ENCODE results near the gene RBP2. TPM values are rescaled to one million over a fixed set of nuclear protein-coding genes. Genes with fewer than 3 reads are reported as not detected.

The RBP2 gene
- total and polyA plus RNA-seq, 8 donors, result 2.9 to 52.7 TPM; not detected in 6

- TF ChIP-seq, protein P1, sequence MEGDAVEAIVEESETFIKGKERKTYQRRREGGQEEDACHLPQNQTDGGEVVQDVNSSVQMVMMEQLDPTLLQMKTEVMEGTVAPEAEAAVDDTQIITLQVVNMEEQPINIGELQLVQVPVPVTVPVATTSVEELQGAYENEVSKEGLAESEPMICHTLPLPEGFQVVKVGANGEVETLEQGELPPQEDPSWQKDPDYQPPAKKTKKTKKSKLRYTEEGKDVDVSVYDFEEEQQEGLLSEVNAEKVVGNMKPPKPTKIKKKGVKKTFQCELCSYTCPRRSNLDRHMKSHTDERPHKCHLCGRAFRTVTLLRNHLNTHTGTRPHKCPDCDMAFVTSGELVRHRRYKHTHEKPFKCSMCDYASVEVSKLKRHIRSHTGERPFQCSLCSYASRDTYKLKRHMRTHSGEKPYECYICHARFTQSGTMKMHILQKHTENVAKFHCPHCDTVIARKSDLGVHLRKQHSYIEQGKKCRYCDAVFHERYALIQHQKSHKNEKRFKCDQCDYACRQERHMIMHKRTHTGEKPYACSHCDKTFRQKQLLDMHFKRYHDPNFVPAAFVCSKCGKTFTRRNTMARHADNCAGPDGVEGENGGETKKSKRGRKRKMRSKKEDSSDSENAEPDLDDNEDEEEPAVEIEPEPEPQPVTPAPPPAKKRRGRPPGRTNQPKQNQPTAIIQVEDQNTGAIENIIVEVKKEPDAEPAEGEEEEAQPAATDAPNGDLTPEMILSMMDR (IDR thresholded peaks at IDR 0.05), result no peak
- no peak for TF ChIP-seq POLR2A (IDR thresholded peaks at IDR 0.05)
- no peak for TF ChIP-seq POLR2AphosphoS5 (IDR thresholded peaks at IDR 0.05)
- TF ChIP-seq EP300 (IDR thresholded peaks at IDR 0.05), result no peak
- Histone ChIP-seq H3K36me3 (peaks cover 0 to 8% (median 2%) of the 10 kb centered on the region in 4 donors), H3K27ac (no peak overlapping the region), H3K27me3 (no peaks in the 10 kb centered on the region), H3K9me3 (peaks cover 0 to 13% (median 4%) of the 10 kb centered on the region in 4 donors), H3K4me3 (no peak overlapping the region), H3K4me1 (no peaks in the 10 kb centered on the region)
- WGBS, 5 donors, result 85 to 100% (median 90%) methylated on average over 2 to 6 of the region's 6 CpGs
- DNase-seq, result no peak
- intact Hi-C loops (cut with DNase I; ENCODE audit: low total_unique reads), result no loop called here
Measured at GRCh38 chr3:139493826-139494385, 17.6 kb upstream of the RBP2 start.

DNA sequence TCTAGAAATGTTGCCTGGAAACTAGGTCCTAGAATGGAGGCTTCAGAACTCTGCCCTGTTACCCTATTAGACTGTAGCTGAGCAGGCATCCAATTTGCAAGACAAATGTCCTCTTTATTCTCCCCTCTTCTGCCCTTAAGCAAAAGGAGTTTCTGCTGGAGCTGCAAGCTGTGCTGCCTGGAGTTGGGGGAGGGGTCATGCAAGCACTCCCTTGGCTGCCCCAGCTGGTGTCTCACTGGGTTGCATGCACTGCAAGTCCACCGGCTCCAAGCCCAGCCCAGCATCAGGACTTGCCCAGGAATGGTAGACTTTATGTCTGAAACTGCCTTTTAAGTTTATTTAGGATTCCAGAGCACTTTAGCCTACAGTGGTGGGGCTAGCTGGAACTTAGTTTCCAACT lies 15.7 kb upstream of the RBP2 start:
- Histone ChIP-seq H3K27ac (no peak overlapping the region), H3K4me3 (no peak overlapping the region), H3K9me3 (peaks cover 0 to 20% (median 8%) of the 10 kb centered on the region in 4 donors), H3K4me1 (no peaks in the 10 kb centered on the region), H3K27me3 (no peaks in the 10 kb centered on the region), H3K36me3 (peaks cover 0 to 8% (median 2%) of the 10 kb centered on the region in 4 donors)
- no peak for DNase-seq
- intact Hi-C loops (cut with DNase I; ENCODE audit: low total_unique reads), result no loop called here
- WGBS, 5 donors, result 60 to 83% (median 70%) methylated on average over 1 of the region's 1 CpG
- TF ChIP-seq POLR2AphosphoS5 (IDR thresholded peaks at IDR 0.05), result no peak
- no peak for TF ChIP-seq POLR2A (IDR thresholded peaks at IDR 0.05)
- no peak for TF ChIP-seq EP300 (IDR thresholded peaks at IDR 0.05)
- TF ChIP-seq, protein P1 (IDR thresholded peaks at IDR 0.05), result no peak

DNA sequence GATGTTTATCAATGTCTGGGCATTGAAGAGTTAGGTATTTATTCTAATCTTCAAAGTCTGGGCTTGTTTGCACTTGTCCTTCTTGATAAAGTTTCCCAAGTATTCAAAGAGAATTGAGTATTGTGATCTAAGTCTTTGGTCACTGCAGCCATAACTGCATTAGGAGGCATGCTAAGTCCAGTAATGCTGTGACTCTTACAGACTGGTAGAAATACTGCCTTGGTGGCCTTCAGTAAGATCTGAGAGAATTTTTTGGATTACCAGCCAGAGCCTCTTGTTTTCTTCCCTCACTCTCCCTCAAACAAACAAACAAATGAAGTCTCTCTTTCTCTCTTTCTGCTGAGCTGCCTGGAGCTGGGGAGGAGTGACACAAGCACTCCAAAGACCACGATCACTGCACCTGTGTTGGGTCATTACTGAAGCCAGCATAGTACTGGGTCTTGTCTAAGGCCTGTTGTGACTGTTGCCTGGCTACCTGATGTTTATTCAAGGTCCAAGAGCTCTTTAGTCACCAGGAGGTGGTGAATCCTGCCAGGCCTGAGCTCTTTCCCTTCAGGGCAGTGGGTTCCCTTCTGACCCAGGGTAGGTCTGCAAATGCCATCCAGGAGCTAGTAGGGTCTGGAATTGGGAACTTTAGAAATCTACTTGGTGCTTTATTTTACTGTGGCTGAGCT lies 14.8 kb upstream of the RBP2 start:
- Histone ChIP-seq H3K36me3 (peaks cover 0 to 8% (median 2%) of the 10 kb centered on the region in 4 donors), H3K4me1 (no peaks in the 10 kb centered on the region), H3K4me3 (no peak overlapping the region), H3K9me3 (peaks cover 0 to 16% (median 7%) of the 10 kb centered on the region in 4 donors), H3K27me3 (no peaks in the 10 kb centered on the region), H3K27ac (no peak overlapping the region)
- no peak for TF ChIP-seq EP300 (IDR thresholded peaks at IDR 0.05)
- TF ChIP-seq POLR2A (IDR thresholded peaks at IDR 0.05), result no peak
- TF ChIP-seq POLR2AphosphoS5 (IDR thresholded peaks at IDR 0.05), result no peak
- TF ChIP-seq, protein P1 (IDR thresholded peaks at IDR 0.05), result no peak
- 38 to 54% (median 43%) methylated on average over 1 of the region's 1 CpG; no CpG with 5 or more reads in 1 of the 5 donors for WGBS, 5 donors
- peak in 1 of 2 donors; percentile 71 for DNase-seq
- intact Hi-C loops (cut with DNase I; ENCODE audit: low total_unique reads), result no loop called here

- Histone ChIP-seq H3K4me3 (no peak overlapping the region), H3K27ac (no peak overlapping the region), H3K9me3 (no peaks in the 10 kb centered on the region), H3K27me3 (no peaks in the 10 kb centered on the region), H3K4me1 (peaks cover 0 to 6% (median 0%) of the 10 kb centered on the region in 4 donors), H3K36me3 (no peaks in the 10 kb centered on the region)
- DNase-seq, result no peak
- TF ChIP-seq, protein P1 (IDR thresholded peaks at IDR 0.05), result no peak
- TF ChIP-seq EP300 (IDR thresholded peaks at IDR 0.05) (no peak), POLR2A (IDR thresholded peaks at IDR 0.05) (no peak), POLR2AphosphoS5 (IDR thresholded peaks at IDR 0.05) (no peak)
- intact Hi-C loops (cut with DNase I; ENCODE audit: low total_unique reads), result no loop called here
- WGBS, 5 donors, result 32 to 47% (median 35%) methylated on average over 1 of the region's 1 CpG
Measured at GRCh38 chr3:139482206-139482605, 5.9 kb upstream of the RBP2 start.
